ENCODE measurements around the gene COL5A1. TPM values are rescaled to one million over a fixed set of nuclear protein-coding genes. Genes with fewer than 3 reads are reported as not detected.

Gene COL5A1
- polyA plus RNA-seq, 3 donors, result 0.01 TPM; not detected in 2

- 94% methylated on average over 6 of the region's 6 CpGs for WGBS (ENCODE audit: insufficient coverage)
- H3K4me1 Mint-ChIP-seq, result no peaks in the 10 kb centered on the region
- DNase-seq, result no peak
- Histone ChIP-seq H3K9me3 (replicated peaks in 1 of 2; ENCODE audit: control insufficient read depth in 1 of 2, insufficient read depth in 1 of 2, low read length in 2 of 2) (no peaks in the 10 kb centered on the region), H3K4me1 (ENCODE audit: control insufficient read depth in 1 of 2, insufficient read depth in 2 of 2, low read length in 2 of 2) (no peaks in the 10 kb centered on the region), H3K27ac (ENCODE audit: low read depth in 1 of 2, low read length in 2 of 2) (no peak overlapping the region), H4K20me1 (ENCODE audit: insufficient read depth, low read length) (no peaks in the 10 kb centered on the region), H3K4me3 (replicated peaks in 1 of 3; ENCODE audit: low read depth in 2 of 3, low read length in 3 of 3) (no peak overlapping the region), H3K9ac (ENCODE audit: insufficient read depth, low read length, poor library complexity, severe bottlenecking) (no peak overlapping the region), H2AFZ (ENCODE audit: insufficient read depth, low read depth, low read length, poor library complexity, severe bottlenecking) (no peak overlapping the region), H3K4me2 (replicated peaks; ENCODE audit: extremely low read depth, low read length, poor library complexity, severe bottlenecking) (no peak overlapping the region), H3K36me3 (replicated peaks in 1 of 2; ENCODE audit: control insufficient read depth in 1 of 2, insufficient read depth in 2 of 2, low read length in 2 of 2) (no peaks in the 10 kb centered on the region), H3K79me2 (ENCODE audit: insufficient read depth, low read length) (no peaks in the 10 kb centered on the region), H3K27me3 (ENCODE audit: control insufficient read depth in 2 of 2, insufficient read depth in 2 of 2, low read length in 2 of 2) (no peaks in the 10 kb centered on the region)
- intact Hi-C loops (cut with micrococcal nuclease), result no loop called here
- TF ChIP-seq CTCF (IDR thresholded peaks at IDR 0.05), result no peak
- no peak overlapping the region for H3K4me3 Mint-ChIP-seq
- H3K36me3 Mint-ChIP-seq, result no peaks in the 10 kb centered on the region
- H3K9me3 Mint-ChIP-seq, result peaks cover 0 to 3% (median 0%) of the 10 kb centered on the region in 7 donors
- no peak overlapping the region for H3K27ac Mint-ChIP-seq
- H3K27me3 Mint-ChIP-seq (ENCODE audit: low read depth in 3 of 3), result peaks cover 7 to 11% (median 9%) of the 10 kb centered on the region in 3 donors
Measured at GRCh38 chr9:134706522-134706921, 64.9 kb downstream of the COL5A1 start.

- Histone ChIP-seq H4K20me1 (ENCODE audit: insufficient read depth, low read length) (no peaks in the 10 kb centered on the region), H2AFZ (ENCODE audit: insufficient read depth, low read depth, low read length, poor library complexity, severe bottlenecking) (no peak overlapping the region), H3K27me3 (ENCODE audit: control insufficient read depth in 2 of 2, insufficient read depth in 2 of 2, low read length in 2 of 2) (no peaks in the 10 kb centered on the region), H3K4me1 (ENCODE audit: control insufficient read depth in 1 of 2, insufficient read depth in 2 of 2, low read length in 2 of 2) (no peaks in the 10 kb centered on the region), H3K79me2 (ENCODE audit: insufficient read depth, low read length) (no peaks in the 10 kb centered on the region), H3K4me3 (replicated peaks in 1 of 3; ENCODE audit: low read depth in 2 of 3, low read length in 3 of 3) (no peak overlapping the region), H3K9me3 (replicated peaks in 1 of 2; ENCODE audit: control insufficient read depth in 1 of 2, insufficient read depth in 1 of 2, low read length in 2 of 2) (no peaks in the 10 kb centered on the region), H3K4me2 (replicated peaks; ENCODE audit: extremely low read depth, low read length, poor library complexity, severe bottlenecking) (no peak overlapping the region), H3K9ac (ENCODE audit: insufficient read depth, low read length, poor library complexity, severe bottlenecking) (no peak overlapping the region), H3K36me3 (replicated peaks in 1 of 2; ENCODE audit: control insufficient read depth in 1 of 2, insufficient read depth in 2 of 2, low read length in 2 of 2) (no peaks in the 10 kb centered on the region), H3K27ac (ENCODE audit: low read depth in 1 of 2, low read length in 2 of 2) (no peak overlapping the region)
- intact Hi-C loops (cut with micrococcal nuclease), result no loop called here
- H3K27me3 Mint-ChIP-seq (ENCODE audit: low read depth in 3 of 3), result peaks cover 7 to 11% (median 9%) of the 10 kb centered on the region in 3 donors
- WGBS (ENCODE audit: insufficient coverage), result 86% methylated on average over 14 of the region's 19 CpGs
- H3K4me1 Mint-ChIP-seq, result no peaks in the 10 kb centered on the region
- no peaks in the 10 kb centered on the region for H3K36me3 Mint-ChIP-seq
- no peak for DNase-seq
- H3K27ac Mint-ChIP-seq, result no peak overlapping the region
- TF ChIP-seq CTCF (IDR thresholded peaks at IDR 0.05), result no peak
- peaks cover 0 to 3% (median 0%) of the 10 kb centered on the region in 7 donors for H3K9me3 Mint-ChIP-seq
- no peak overlapping the region for H3K4me3 Mint-ChIP-seq
Measured at GRCh38 chr9:134707031-134707680, 65.6 kb downstream of the COL5A1 start.

Data from CD14-positive monocyte (primary cell).